ENCODE measurements around the gene TMEM42. TPM values are rescaled to one million over a fixed set of nuclear protein-coding genes. Genes with fewer than 3 reads are reported as not detected.

Gene TMEM42
- total and polyA plus RNA-seq, 2 of the 13 experiments (the other 11 are each of a cell fraction or from before 2014, with no cell fraction given) = 5.5 to 24.5 TPM

- ChIA-PET CTCF (ENCODE audit: low intra/inter-chr PET ratio, low total read pairs) (no interaction called here), POLR2A (no interaction called here)
- peaks cover 3 to 49% of the 10 kb centered on the region in 2 experiments for H3K36me3 ChIP-seq (replicated peaks in 1 of 2; ENCODE audit: control insufficient read depth in 1 of 2, insufficient read depth in 2 of 2, low read length in 2 of 2)
- 96% methylated on average over 7 of the region's 7 CpGs for WGBS (ENCODE audit: low lambda C conversion rate)
- no peak overlapping the region for H3K4me2 ChIP-seq (ENCODE audit: low read depth, low read length)
- no peaks in the 10 kb centered on the region for H3K4me1 ChIP-seq (ENCODE audit: insufficient read depth, low read length)
- ATAC-seq = no peak
- no TSS peak for BruUV-seq (replicated peaks)
- intact Hi-C loops (cut with micrococcal nuclease; ENCODE audit: unreplicated experiment) (no loop called here), in situ Hi-C loops (cut with HindIII; ENCODE audit: extremely low pct_ligation_motif_present, low pct_unique_long_range_greater_than_20kb) (no loop called here)
- no peak overlapping the region for H3K27ac ChIP-seq (ENCODE audit: extremely low read length, insufficient read depth, low read length)
- no peaks in the 10 kb centered on the region for H3K27me3 ChIP-seq (ENCODE audit: control insufficient read depth in 1 of 2, insufficient read depth in 2 of 2, low read length in 2 of 2)
- H2AFZ ChIP-seq (ENCODE audit: low read length) = no peak overlapping the region
- no peaks in the 10 kb centered on the region for H4K20me1 ChIP-seq (ENCODE audit: insufficient read depth, low read length)
- no peaks in the 10 kb centered on the region for H3K79me2 ChIP-seq (ENCODE audit: insufficient read depth, low read length)
- FAIRE-seq = no peak
- no peak for DNase-seq (ENCODE audit: low spot score)
- no peak overlapping the region for H3K4me3 ChIP-seq (replicated peaks in 1 of 3; ENCODE audit: insufficient read depth in 1 of 3, low read depth in 2 of 3, low read length in 3 of 3)
- H3K9me3 ChIP-seq (ENCODE audit: low read length) = no peaks in the 10 kb centered on the region
- no peak overlapping the region for H3K9ac ChIP-seq (ENCODE audit: insufficient read depth, low read depth, low read length)
- TF ChIP-seq GLI4 (CRISPR knock-in tag; IDR thresholded peaks at IDR 0.05; ENCODE audit: borderline replicate concordance) = no peak
- no peak for TF ChIP-seq MTF1 (CRISPR knock-in tag; IDR thresholded peaks at IDR 0.05)
- TF ChIP-seq ZNF720 (CRISPR knock-in tag; IDR thresholded peaks at IDR 0.05) = no peak
- no peak for TF ChIP-seq KAT8 (CRISPR knock-in tag; IDR thresholded peaks at IDR 0.05)
- no peak for TF ChIP-seq AKAP8 (CRISPR knock-in tag; IDR thresholded peaks at IDR 0.05)
- no peak for TF ChIP-seq ZNF282 (IDR thresholded peaks at IDR 0.05; ENCODE audit: partially characterized antibody)
- no peak for TF ChIP-seq TBX3 (IDR thresholded peaks at IDR 0.05; ENCODE audit: borderline replicate concordance)
- TF ChIP-seq RAD21 (CRISPR knock-in tag; IDR thresholded peaks at IDR 0.05) = no peak
- no peak for TF ChIP-seq RERE (CRISPR knock-in tag; IDR thresholded peaks at IDR 0.05; ENCODE audit: low read depth)
- no peak for TF ChIP-seq ARNT (IDR thresholded peaks at IDR 0.05)
- no peak for TF ChIP-seq TP53 (CRISPR knock-in tag; conservative IDR thresholded peaks at IDR 0.05)
- no peak for TF ChIP-seq NFKBIZ (CRISPR knock-in tag; IDR thresholded peaks at IDR 0.05)
- TF ChIP-seq ZNF513 (CRISPR knock-in tag; conservative IDR thresholded peaks at IDR 0.05) = no peak
- TF ChIP-seq ZNF674 (CRISPR knock-in tag; IDR thresholded peaks at IDR 0.05; ENCODE audit: low read depth) = no peak
- TF ChIP-seq JDP2 (CRISPR knock-in tag; IDR thresholded peaks at IDR 0.05; ENCODE audit: borderline replicate concordance) = no peak
These were observed 15.9 kb upstream of the TMEM42 start for GRCh38 chr3:44845528-44846520.
